HepG2 (cell line): Measurements from ENCODE around the gene UNC13D. TPM values are rescaled to one million over a fixed set of nuclear protein-coding genes. Genes with fewer than 3 reads are reported as not detected.
A peak's percentile ranks its signal among the peaks of the same experiment; 100 is the strongest.

Experiments
- ARNTL ChIP-seq: sonication (generic); formaldehyde crosslinking; IDR thresholded peaks from 2 replicates; pipeline ENCODE4 v1.4.0; 2020; ENCODE audit warnings: mild to moderate bottlenecking, missing genetic modification reagents
- ATF7 ChIP-seq, 2 experiments: fragments of 450-650 bp in 1 of 2; sonication (generic) in 1 of 2; formaldehyde crosslinking in 1 of 2; IDR thresholded peaks; 2 replicates each; pipeline versions ENCODE4 v1.4.0 to v1.6.1; 2016 to 2020; ENCODE audit warnings: antibody characterized with exemption in 1 of 2, mild to moderate bottlenecking in 1 of 2, missing genetic modification reagents in 1 of 2
- DNMT1 ChIP-seq: sonication (generic); formaldehyde crosslinking; IDR thresholded peaks from 2 replicates; pipeline ENCODE4 v1.5.1; 2020; ENCODE audit warnings: mild to moderate bottlenecking, missing genetic modification reagents
- ELF1 ChIP-seq: sonication (generic); formaldehyde crosslinking; IDR thresholded peaks from 2 replicates; pipeline ENCODE4 v1.4.0; 2020; ENCODE audit warnings: missing genetic modification reagents
- FOXA1 ChIP-seq, 2 experiments: fragments of 450-650 bp in 1 of 2; sonication (generic) in 1 of 2; formaldehyde crosslinking in 1 of 2; IDR thresholded peaks; 2 replicates each; pipeline versions ENCODE4 v1.4.0 to v1.6.1; 2016 to 2020; ENCODE audit warnings: missing genetic modification reagents in 1 of 2
- MBD4 ChIP-seq: IDR thresholded peaks from 2 replicates; pipeline ENCODE4 v1.6.1; 2012; ENCODE audit warnings: low read length, inconsistent platforms, borderline replicate concordance
- MTA1 ChIP-seq: sonication (generic); formaldehyde crosslinking; IDR thresholded peaks from 2 replicates; pipeline ENCODE4 v1.4.0; 2020; ENCODE audit warnings: missing genetic modification reagents, mild to moderate bottlenecking, borderline replicate concordance
- MTA3 ChIP-seq: sonication (generic); formaldehyde crosslinking; IDR thresholded peaks from 2 replicates; pipeline ENCODE4 v1.4.0; 2020; ENCODE audit warnings: missing genetic modification reagents
- NR2F6 ChIP-seq, 2 experiments: IDR thresholded peaks; 2 replicates each; pipeline ENCODE4 v1.6.1; 2016; ENCODE audit warnings: antibody characterized with exemption in 1 of 2, mild to moderate bottlenecking in 1 of 2
- ZNF180 ChIP-seq: sonication (generic); formaldehyde crosslinking; IDR thresholded peaks from 2 replicates; pipeline ENCODE4 v1.4.0; 2020; ENCODE audit warnings: low read depth, missing genetic modification reagents, borderline replicate concordance
- ZNF234 ChIP-seq: sonication (generic); formaldehyde crosslinking; conservative IDR thresholded peaks from 2 replicates; pipeline ENCODE4 v1.5.1; 2020; ENCODE audit warnings: mild to moderate bottlenecking, missing genetic modification reagents
- ZNF34 ChIP-seq: sonication (generic); formaldehyde crosslinking; IDR thresholded peaks from 2 replicates; pipeline ENCODE4 v1.4.0; 2020; ENCODE audit warnings: mild to moderate bottlenecking, missing genetic modification reagents, borderline replicate concordance
- ZNF564 ChIP-seq: sonication (generic); formaldehyde crosslinking; IDR thresholded peaks from 2 replicates; pipeline ENCODE4 v1.8.1; 2023; ENCODE audit warnings: mild to moderate bottlenecking, missing genetic modification reagents
- ZNF616 ChIP-seq: sonication (generic); formaldehyde crosslinking; IDR thresholded peaks from 2 replicates; pipeline ENCODE4 v1.5.0; 2020; ENCODE audit warnings: low read depth, mild to moderate bottlenecking, missing genetic modification reagents
- ZNF674 ChIP-seq: sonication (generic); formaldehyde crosslinking; IDR thresholded peaks from 2 replicates; pipeline ENCODE4 v1.5.0; 2020; ENCODE audit warnings: low read depth, mild to moderate bottlenecking, missing genetic modification reagents
- ZNF878 ChIP-seq: sonication (generic); formaldehyde crosslinking; IDR thresholded peaks from 2 replicates; pipeline ENCODE4 v1.8.1; 2023; ENCODE audit warnings: mild to moderate bottlenecking, missing genetic modification reagents, moderate library complexity
- ZNF879 ChIP-seq: sonication (generic); formaldehyde crosslinking; IDR thresholded peaks from 2 replicates; pipeline ENCODE4 v1.8.1; 2023; ENCODE audit warnings: missing genetic modification reagents
- polyA plus RNA-seq, 8 experiments: library from polyadenylated mRNA; depleted of rRNA in 3 of 8; stranded (reverse) in 7 of 8; unstranded in 1 of 8; fragments of >200 nt; fragmentation: Illumina TruSeq in 4 of 8; extraction: Trizol in 4 of 8; gene quantifications; 2 replicates each; pipeline versions ENCODE4 v1.2.1 to v1.2.3, GENCODE V29; 2011 to 2016; ENCODE audit warnings: low read depth in 4 of 8, missing spikeins in 1 of 8, mixed read lengths in 1 of 8; ENCODE audit not compliant: insufficient read depth in 1 of 8
- total RNA-seq, 5 experiments: library from RNA; depleted of rRNA; stranded (reverse); fragments of >200 nt; fragmentation: Illumina TruSeq; extraction: Trizol; gene quantifications; 2 replicates each; pipeline ENCODE4 v1.2.3, GENCODE V29; 2016; ENCODE audit warnings: low read depth in 1 of 5
- TF ChIP-seq, protein P1 (sequence below): sonication (generic); formaldehyde crosslinking; IDR thresholded peaks from 2 replicates; pipeline ENCODE4 v1.4.0; 2020; ENCODE audit warnings: missing genetic modification reagents
- TF ChIP-seq, protein P2 (sequence below): sonication (generic); formaldehyde crosslinking; IDR thresholded peaks from 2 replicates; pipeline ENCODE4 v1.8.1; 2023; ENCODE audit warnings: missing genetic modification reagents, inconsistent platforms, borderline replicate concordance
- TF ChIP-seq, protein P3 (sequence below): IDR thresholded peaks from 2 replicates; pipeline ENCODE4 v1.6.1; 2016
- TF ChIP-seq, protein P4 (sequence below): sonication (generic); formaldehyde crosslinking; IDR thresholded peaks from 2 replicates; pipeline ENCODE4 v1.4.0; 2020; ENCODE audit warnings: missing genetic modification reagents, borderline replicate concordance
- TF ChIP-seq, protein P5 (sequence below), 2 experiments: fragments of 450-650 bp in 1 of 2; sonication (generic) in 1 of 2; formaldehyde crosslinking; IDR thresholded peaks; 2 replicates each; pipeline versions ENCODE4 v1.5.0 to v1.8.0; 2020 to 2022; ENCODE audit warnings: mild to moderate bottlenecking in 1 of 2, missing genetic modification reagents in 1 of 2

Gene UNC13D
- total and polyA plus RNA-seq, 2 of the 13 experiments (the other 11 are each of a cell fraction or from before 2014, with no cell fraction given): 29.7 to 42.7 TPM

DNA sequence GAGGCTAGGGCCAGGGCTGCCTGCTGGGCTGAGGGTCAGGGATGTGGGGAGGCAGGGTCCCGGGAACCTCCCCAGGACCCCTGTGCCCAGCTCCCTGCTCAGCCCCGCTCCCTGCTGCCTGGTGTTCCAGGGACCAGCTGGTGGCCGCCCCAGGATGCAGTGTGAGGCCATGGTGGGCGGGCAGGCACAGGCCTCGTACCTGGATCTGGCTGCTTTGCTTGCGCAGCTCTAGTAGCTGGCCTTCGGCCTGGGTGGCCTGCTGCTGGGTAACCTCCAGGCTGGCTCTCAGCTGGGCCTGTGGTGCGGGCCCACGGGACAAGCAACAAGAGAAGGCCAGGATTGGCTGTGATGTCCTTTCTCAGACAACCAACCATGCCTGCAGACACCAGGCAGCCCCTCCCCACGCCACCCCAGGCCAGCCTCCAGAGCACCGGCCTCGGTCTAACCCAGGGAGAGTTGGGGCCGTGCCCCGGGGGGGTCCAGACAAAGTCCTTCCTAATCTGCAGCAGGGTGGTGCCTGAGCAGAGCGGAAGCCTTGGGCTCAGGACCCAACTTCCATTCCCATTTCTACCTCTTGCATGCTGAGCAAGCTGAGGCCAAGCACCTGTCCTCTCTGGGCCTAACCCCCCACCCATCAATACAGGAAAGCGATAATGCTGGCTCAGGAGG, 48.5 kb upstream of the UNC13D start (continued):
- TF ChIP-seq, protein P1, sequence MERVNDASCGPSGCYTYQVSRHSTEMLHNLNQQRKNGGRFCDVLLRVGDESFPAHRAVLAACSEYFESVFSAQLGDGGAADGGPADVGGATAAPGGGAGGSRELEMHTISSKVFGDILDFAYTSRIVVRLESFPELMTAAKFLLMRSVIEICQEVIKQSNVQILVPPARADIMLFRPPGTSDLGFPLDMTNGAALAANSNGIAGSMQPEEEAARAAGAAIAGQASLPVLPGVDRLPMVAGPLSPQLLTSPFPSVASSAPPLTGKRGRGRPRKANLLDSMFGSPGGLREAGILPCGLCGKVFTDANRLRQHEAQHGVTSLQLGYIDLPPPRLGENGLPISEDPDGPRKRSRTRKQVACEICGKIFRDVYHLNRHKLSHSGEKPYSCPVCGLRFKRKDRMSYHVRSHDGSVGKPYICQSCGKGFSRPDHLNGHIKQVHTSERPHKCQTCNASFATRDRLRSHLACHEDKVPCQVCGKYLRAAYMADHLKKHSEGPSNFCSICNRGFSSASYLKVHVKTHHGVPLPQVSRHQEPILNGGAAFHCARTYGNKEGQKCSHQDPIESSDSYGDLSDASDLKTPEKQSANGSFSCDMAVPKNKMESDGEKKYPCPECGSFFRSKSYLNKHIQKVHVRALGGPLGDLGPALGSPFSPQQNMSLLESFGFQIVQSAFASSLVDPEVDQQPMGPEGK (CRISPR knock-in tag): peak; percentile 99
- TF ChIP-seq, protein P2, sequence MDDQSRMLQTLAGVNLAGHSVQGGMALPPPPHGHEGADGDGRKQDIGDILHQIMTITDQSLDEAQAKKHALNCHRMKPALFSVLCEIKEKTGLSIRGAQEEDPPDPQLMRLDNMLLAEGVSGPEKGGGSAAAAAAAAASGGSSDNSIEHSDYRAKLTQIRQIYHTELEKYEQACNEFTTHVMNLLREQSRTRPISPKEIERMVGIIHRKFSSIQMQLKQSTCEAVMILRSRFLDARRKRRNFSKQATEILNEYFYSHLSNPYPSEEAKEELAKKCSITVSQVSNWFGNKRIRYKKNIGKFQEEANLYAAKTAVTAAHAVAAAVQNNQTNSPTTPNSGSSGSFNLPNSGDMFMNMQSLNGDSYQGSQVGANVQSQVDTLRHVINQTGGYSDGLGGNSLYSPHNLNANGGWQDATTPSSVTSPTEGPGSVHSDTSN (CRISPR knock-in tag): no peak; the same call in 1 of the 2 replicates
- TF ChIP-seq ZNF878: no peak
- TF ChIP-seq, protein P3, sequence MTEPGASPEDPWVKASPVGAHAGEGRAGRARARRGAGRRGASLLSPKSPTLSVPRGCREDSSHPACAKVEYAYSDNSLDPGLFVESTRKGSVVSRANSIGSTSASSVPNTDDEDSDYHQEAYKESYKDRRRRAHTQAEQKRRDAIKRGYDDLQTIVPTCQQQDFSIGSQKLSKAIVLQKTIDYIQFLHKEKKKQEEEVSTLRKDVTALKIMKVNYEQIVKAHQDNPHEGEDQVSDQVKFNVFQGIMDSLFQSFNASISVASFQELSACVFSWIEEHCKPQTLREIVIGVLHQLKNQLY (CRISPR knock-in tag): no peak
- TF ChIP-seq FOXA1 (IDR thresholded peaks at IDR 0.05): no peak
- TF ChIP-seq FOXA1 (CRISPR knock-in tag; IDR thresholded peaks at IDR 0.05): no peak
- no peak for TF ChIP-seq DNMT1 (CRISPR knock-in tag)
- TF ChIP-seq MBD4: no peak
- no peak for TF ChIP-seq ZNF234 (CRISPR knock-in tag)
- TF ChIP-seq ARNTL (CRISPR knock-in tag): peak; percentile 90
- TF ChIP-seq ZNF180 (CRISPR knock-in tag): no peak
- TF ChIP-seq MTA1 (CRISPR knock-in tag): no peak; the same call in 1 of the 2 replicates
- no peak for TF ChIP-seq NR2F6 (IDR thresholded peaks at IDR 0.05)
- TF ChIP-seq NR2F6 (CRISPR knock-in tag; IDR thresholded peaks at IDR 0.05): peak; percentile 60; the same call in 1 of the 2 replicates
- TF ChIP-seq, protein P4, sequence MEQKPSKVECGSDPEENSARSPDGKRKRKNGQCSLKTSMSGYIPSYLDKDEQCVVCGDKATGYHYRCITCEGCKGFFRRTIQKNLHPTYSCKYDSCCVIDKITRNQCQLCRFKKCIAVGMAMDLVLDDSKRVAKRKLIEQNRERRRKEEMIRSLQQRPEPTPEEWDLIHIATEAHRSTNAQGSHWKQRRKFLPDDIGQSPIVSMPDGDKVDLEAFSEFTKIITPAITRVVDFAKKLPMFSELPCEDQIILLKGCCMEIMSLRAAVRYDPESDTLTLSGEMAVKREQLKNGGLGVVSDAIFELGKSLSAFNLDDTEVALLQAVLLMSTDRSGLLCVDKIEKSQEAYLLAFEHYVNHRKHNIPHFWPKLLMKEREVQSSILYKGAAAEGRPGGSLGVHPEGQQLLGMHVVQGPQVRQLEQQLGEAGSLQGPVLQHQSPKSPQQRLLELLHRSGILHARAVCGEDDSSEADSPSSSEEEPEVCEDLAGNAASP (CRISPR knock-in tag): no peak
- TF ChIP-seq ZNF879 (CRISPR knock-in tag): 0 out of 2 replicates have a peak, but pooled peaks have one; percentile 78
- no peak for TF ChIP-seq ZNF34 (CRISPR knock-in tag)
- no peak for TF ChIP-seq MTA3 (CRISPR knock-in tag)
- peak; percentile 96 for TF ChIP-seq ZNF564 (CRISPR knock-in tag)
- TF ChIP-seq ZNF616 (CRISPR knock-in tag): no peak; the same call in 1 of the 2 replicates
- TF ChIP-seq ELF1 (CRISPR knock-in tag): no peak
- no peak for TF ChIP-seq ATF7 (IDR thresholded peaks at IDR 0.05)
- peak; percentile 39; the same call in 1 of the 2 replicates for TF ChIP-seq ATF7 (CRISPR knock-in tag; IDR thresholded peaks at IDR 0.05)
- TF ChIP-seq ZNF674 (CRISPR knock-in tag): no peak
- TF ChIP-seq, protein P5, sequence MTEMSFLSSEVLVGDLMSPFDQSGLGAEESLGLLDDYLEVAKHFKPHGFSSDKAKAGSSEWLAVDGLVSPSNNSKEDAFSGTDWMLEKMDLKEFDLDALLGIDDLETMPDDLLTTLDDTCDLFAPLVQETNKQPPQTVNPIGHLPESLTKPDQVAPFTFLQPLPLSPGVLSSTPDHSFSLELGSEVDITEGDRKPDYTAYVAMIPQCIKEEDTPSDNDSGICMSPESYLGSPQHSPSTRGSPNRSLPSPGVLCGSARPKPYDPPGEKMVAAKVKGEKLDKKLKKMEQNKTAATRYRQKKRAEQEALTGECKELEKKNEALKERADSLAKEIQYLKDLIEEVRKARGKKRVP (CRISPR knock-in tag; IDR thresholded peaks at IDR 0.05): no peak
